GM19438 (cell line): ENCODE measurements around the gene BMS1.
"Not testable (repeated sequence)": the region's sequence is repeated elsewhere in the genome, so short reads cannot be mapped to it uniquely, and the experiment has no call there.

Experiments
- ATAC-seq: cut with Tn5 transposase; IDR thresholded peaks from one replicate; pipeline ENCODE4 v1.9.1; 2021; ENCODE audit warnings: low read depth; ENCODE audit not compliant: unreplicated experiment

BMS1 gene

GRCh38 chr10:42860016-42860415, 77.4 kb downstream of the BMS1 start:
- ATAC-seq = not testable (repeated sequence)

- not testable (repeated sequence) for ATAC-seq
Observed at GRCh38 chr10:42862801-42863200, 80.2 kb downstream of the BMS1 start.

- no peak for ATAC-seq
Observed at GRCh38 chr10:42864575-42864974, 82.0 kb downstream of the BMS1 start.

GRCh38 chr10:42865716-42866114, 83.1 kb downstream of the BMS1 start:
- no peak for ATAC-seq

GRCh38 chr10:42866115-42866995, 83.8 kb downstream of the BMS1 start:
- ATAC-seq = peak; percentile 83

GRCh38 chr10:42867571-42867970, 85.0 kb downstream of the BMS1 start:
- no peak for ATAC-seq

GRCh38 chr10:42868530-42868929, 85.9 kb downstream of the BMS1 start:
- ATAC-seq = no peak

- no peak for ATAC-seq
Observed at GRCh38 chr10:42869977-42870350, 87.4 kb downstream of the BMS1 start.

- not testable (repeated sequence) for ATAC-seq
Observed at GRCh38 chr10:42871138-42871641, 88.6 kb downstream of the BMS1 start.

GRCh38 chr10:42871823-42872222, 89.2 kb downstream of the BMS1 start:
- ATAC-seq = no peak

- ATAC-seq = no peak
Observed at GRCh38 chr10:42872865-42873435, 90.4 kb downstream of the BMS1 start.

GRCh38 chr10:42874713-42875387, 92.3 kb downstream of the BMS1 start:
- ATAC-seq = no peak

- ATAC-seq = no peak
Observed at GRCh38 chr10:42875388-42875755, 92.8 kb downstream of the BMS1 start.

- ATAC-seq = no peak
Observed at GRCh38 chr10:42875798-42876341, 93.3 kb downstream of the BMS1 start.

- ATAC-seq = no peak
Observed at GRCh38 chr10:42876476-42876875, 93.9 kb downstream of the BMS1 start.

- ATAC-seq = no peak
Observed at GRCh38 chr10:42876945-42877344, 94.3 kb downstream of the BMS1 start.

GRCh38 chr10:42877496-42878030, 95.0 kb downstream of the BMS1 start:
- ATAC-seq = no peak

- no peak for ATAC-seq
Observed at GRCh38 chr10:42878134-42878820, 95.7 kb downstream of the BMS1 start.

GRCh38 chr10:42878821-42879195, 96.2 kb downstream of the BMS1 start:
- ATAC-seq = no peak
